ENCODE data around the gene PRDX4.

The PRDX4 gene

GRCh38 chrX:23704673-23705206 lies 37.4 kb downstream of the PRDX4 start:
- Histone ChIP-seq H3K4me3 (no peak overlapping the region), H3K9me3 (replicated peaks in 1 of 11) (no peaks in the 10 kb centered on the region), H3K27ac (no peak overlapping the region), H3K36me3 (peaks cover 0 to 82% (median 26%) of the 10 kb centered on the region in 11 experiments; a peak in 17 of 22 replicates), H3K4me2 (no peak overlapping the region), H4K20me1 (peaks cover 0 to under 1% (median 0%) of the 10 kb centered on the region in 11 experiments; a peak in 2 of 22 replicates), H3K9ac (no peak overlapping the region), H3K4me1 (peaks cover 0 to 5% (median 0%) of the 10 kb centered on the region in 10 experiments; a peak in 2 of 20 replicates), H3K27me3 (no peaks in the 10 kb centered on the region)
- TF ChIP-seq Cebpa-rat (IDR thresholded peaks at IDR 0.05): no peak

- Histone ChIP-seq H3K27me3 (no peaks in the 10 kb centered on the region), H3K4me3 (no peak overlapping the region), H3K4me2 (no peak overlapping the region), H4K20me1 (peaks cover 0 to 5% (median 0%) of the 10 kb centered on the region in 11 experiments; a peak in 2 of 22 replicates), H3K4me1 (no peaks in the 10 kb centered on the region), H3K9me3 (replicated peaks in 1 of 11) (no peaks in the 10 kb centered on the region), H3K27ac (no peak overlapping the region), H3K36me3 (peaks cover 0 to 87% (median 26%) of the 10 kb centered on the region in 11 experiments; a peak in 17 of 22 replicates), H3K9ac (no peak overlapping the region)
- no peak for TF ChIP-seq Cebpa-rat (IDR thresholded peaks at IDR 0.05)
Observed at GRCh38 chrX:23705235-23705634, 37.9 kb downstream of the PRDX4 start.

- Histone ChIP-seq H3K27me3 (no peaks in the 10 kb centered on the region), H3K4me2 (no peak overlapping the region), H4K20me1 (peaks cover 0 to 13% (median 0%) of the 10 kb centered on the region in 11 experiments; a peak in 2 of 22 replicates), H3K9ac (no peak overlapping the region), H3K4me1 (no peaks in the 10 kb centered on the region), H3K9me3 (replicated peaks in 1 of 11) (no peaks in the 10 kb centered on the region), H3K36me3 (peaks cover 0 to 94% (median 16%) of the 10 kb centered on the region in 11 experiments; a peak in 12 of 22 replicates), H3K27ac (no peak overlapping the region), H3K4me3 (no peak overlapping the region)
- TF ChIP-seq Cebpa-rat (IDR thresholded peaks at IDR 0.05): no peak
Observed at GRCh38 chrX:23720117-23720677, 52.9 kb downstream of the PRDX4 start.

- peaks cover 0 to 80% (median 14%) of the 10 kb centered on the region in 11 experiments; a peak in 12 of 22 replicates for H3K36me3 ChIP-seq
- peak overlapping the region in 6 of 11 experiments; percentile 5 to 62 (median 44); a peak in 10 of 22 replicates for H3K4me2 ChIP-seq
- H3K27ac ChIP-seq: no peak overlapping the region; a peak in 1 of 22 replicates
- H3K9ac ChIP-seq: no peak overlapping the region
- no peak for TF ChIP-seq Cebpa-rat (IDR thresholded peaks at IDR 0.05)
- peaks cover 0 to 25% (median 11%) of the 10 kb centered on the region in 10 experiments; a peak in 10 of 20 replicates for H3K4me1 ChIP-seq
- peaks cover 0 to 11% (median 0%) of the 10 kb centered on the region in 11 experiments; a peak in 3 of 22 replicates for H4K20me1 ChIP-seq
- no peak overlapping the region for H3K4me3 ChIP-seq
- no peaks in the 10 kb centered on the region for H3K27me3 ChIP-seq
- H3K9me3 ChIP-seq (replicated peaks in 1 of 11): no peaks in the 10 kb centered on the region
Observed at GRCh38 chrX:23726191-23726590, 58.9 kb downstream of the PRDX4 start.

GRCh38 chrX:23727206-23727605 lies 59.9 kb downstream of the PRDX4 start:
- peaks cover 0 to 79% (median 8%) of the 10 kb centered on the region in 11 experiments; a peak in 12 of 22 replicates for H3K36me3 ChIP-seq
- H3K9ac ChIP-seq: no peak overlapping the region
- H3K4me2 ChIP-seq: peak overlapping the region in 3 of 11 experiments; percentile 9 to 48 (median 41); a peak in 3 of 22 replicates
- no peaks in the 10 kb centered on the region for H3K27me3 ChIP-seq
- no peak overlapping the region for H3K4me3 ChIP-seq
- TF ChIP-seq Cebpa-rat (IDR thresholded peaks at IDR 0.05): no peak
- no peaks in the 10 kb centered on the region for H3K9me3 ChIP-seq (replicated peaks in 1 of 11)
- no peak overlapping the region for H3K27ac ChIP-seq
- peaks cover 0 to 25% (median 11%) of the 10 kb centered on the region in 10 experiments; a peak in 10 of 20 replicates for H3K4me1 ChIP-seq
- H4K20me1 ChIP-seq: peaks cover 0 to 11% (median 0%) of the 10 kb centered on the region in 11 experiments; a peak in 3 of 22 replicates

- Histone ChIP-seq H3K36me3 (peaks cover 0 to 77% (median 4%) of the 10 kb centered on the region in 11 experiments; a peak in 10 of 22 replicates), H4K20me1 (peaks cover 0 to 18% (median 0%) of the 10 kb centered on the region in 11 experiments; a peak in 4 of 22 replicates), H3K4me3 (no peak overlapping the region), H3K9ac (no peak overlapping the region), H3K9me3 (replicated peaks in 1 of 11) (no peaks in the 10 kb centered on the region), H3K27me3 (no peaks in the 10 kb centered on the region), H3K4me1 (peaks cover 0 to 41% (median 17%) of the 10 kb centered on the region in 10 experiments; a peak in 11 of 20 replicates), H3K27ac (no peak overlapping the region), H3K4me2 (no peak overlapping the region)
- no peak for TF ChIP-seq Cebpa-rat (IDR thresholded peaks at IDR 0.05)
Observed at GRCh38 chrX:23729214-23729613, 61.9 kb downstream of the PRDX4 start.

GRCh38 chrX:23731951-23732350 lies 64.7 kb downstream of the PRDX4 start:
- no peak overlapping the region; a peak in 1 of 22 replicates for H3K4me2 ChIP-seq
- no peak overlapping the region for H3K4me3 ChIP-seq
- no peak for TF ChIP-seq Cebpa-rat (IDR thresholded peaks at IDR 0.05)
- no peaks in the 10 kb centered on the region for H3K9me3 ChIP-seq (replicated peaks in 1 of 11)
- no peaks in the 10 kb centered on the region for H3K27me3 ChIP-seq
- peak overlapping the region in 1 of 11 experiments; percentile 65; a peak in 2 of 22 replicates for H3K27ac ChIP-seq
- peaks cover 0 to 28% (median 8%) of the 10 kb centered on the region in 10 experiments; a peak in 9 of 20 replicates for H3K4me1 ChIP-seq
- H3K9ac ChIP-seq: no peak overlapping the region
- peaks cover 0 to 42% (median 0%) of the 10 kb centered on the region in 11 experiments; a peak in 6 of 22 replicates for H4K20me1 ChIP-seq
- H3K36me3 ChIP-seq: peaks cover 0 to 69% (median 4%) of the 10 kb centered on the region in 11 experiments; a peak in 10 of 22 replicates

- Histone ChIP-seq H3K27me3 (no peaks in the 10 kb centered on the region), H3K4me2 (peak overlapping the region in 8 of 11 experiments; percentile 2 to 53 (median 25); a peak in 14 of 22 replicates), H3K4me1 (peaks cover 0 to 22% (median 6%) of the 10 kb centered on the region in 10 experiments; a peak in 9 of 20 replicates), H4K20me1 (peaks cover 0 to 49% (median 0%) of the 10 kb centered on the region in 11 experiments; a peak in 6 of 22 replicates), H3K4me3 (no peak overlapping the region), H3K27ac (peak overlapping the region in 5 of 11 experiments; percentile 8 to 65 (median 41); a peak in 9 of 22 replicates), H3K9ac (no peak overlapping the region; a peak in 2 of 22 replicates), H3K9me3 (replicated peaks in 1 of 11) (no peaks in the 10 kb centered on the region), H3K36me3 (peaks cover 0 to 68% (median 4%) of the 10 kb centered on the region in 11 experiments; a peak in 10 of 22 replicates)
- TF ChIP-seq Cebpa-rat (IDR thresholded peaks at IDR 0.05): 0 out of 22 replicates have a peak, but pooled peaks of 1 of the 11 experiments have one; percentile 24
Observed at GRCh38 chrX:23732704-23733103, 65.4 kb downstream of the PRDX4 start.
